ENCODE data around the gene TPO.
"Not testable (repeated sequence)": the region's sequence is repeated elsewhere in the genome, so short reads cannot be mapped to it uniquely, and the experiment has no call there.

The TPO gene

GRCh38 chr2:1486670-1487069 is 73.4 kb downstream of the TPO start:
- DNase-seq = no peak

- no peak for DNase-seq
Observed at GRCh38 chr2:1487758-1488157, 74.5 kb downstream of the TPO start.

GRCh38 chr2:1488181-1488671 is 75.0 kb downstream of the TPO start:
- no peak for DNase-seq

- no peak for DNase-seq
Observed at GRCh38 chr2:1488851-1489250, 75.6 kb downstream of the TPO start.

GRCh38 chr2:1489486-1489885 is 76.2 kb downstream of the TPO start:
- DNase-seq = no peak

GRCh38 chr2:1490381-1490780 is 77.1 kb downstream of the TPO start:
- not testable (repeated sequence) for DNase-seq

- no peak for DNase-seq
Observed at GRCh38 chr2:1491751-1492150, 78.5 kb downstream of the TPO start.

- not testable (repeated sequence) for DNase-seq
Observed at GRCh38 chr2:1492231-1492630, 79.0 kb downstream of the TPO start.

GRCh38 chr2:1492711-1493430 is 79.6 kb downstream of the TPO start:
- no peak for DNase-seq

GRCh38 chr2:1493431-1494126 is 80.3 kb downstream of the TPO start:
- DNase-seq = no peak

GRCh38 chr2:1494257-1494656 is 81.0 kb downstream of the TPO start:
- DNase-seq = no peak

- DNase-seq = no peak
Observed at GRCh38 chr2:1494906-1495305, 81.6 kb downstream of the TPO start.

GRCh38 chr2:1495676-1496358 is 82.6 kb downstream of the TPO start:
- no peak for DNase-seq

GRCh38 chr2:1496359-1496821 is 83.1 kb downstream of the TPO start:
- no peak for DNase-seq

GRCh38 chr2:1497122-1497611 is 83.9 kb downstream of the TPO start:
- DNase-seq = no peak

- DNase-seq = no peak
Observed at GRCh38 chr2:1498176-1498575, 84.9 kb downstream of the TPO start.

GRCh38 chr2:1499033-1499795 is 86.0 kb downstream of the TPO start:
- DNase-seq = no peak

GRCh38 chr2:1501038-1501851 is 88.0 kb downstream of the TPO start:
- DNase-seq = no peak

- DNase-seq = no peak
Observed at GRCh38 chr2:1501991-1502390, 88.7 kb downstream of the TPO start.

GRCh38 chr2:1502891-1503304 is 89.6 kb downstream of the TPO start:
- DNase-seq = no peak

GRCh38 chr2:1503471-1504310 is 90.4 kb downstream of the TPO start:
- DNase-seq = no peak

Measured in GF-D8 (cell line).